HepG2 (cell line): Measurements from ENCODE around the gene EHD1. TPM values are rescaled to one million over a fixed set of nuclear protein-coding genes. Genes with fewer than 3 reads are reported as not detected.

ENCODE experiments used
- BRD4 ChIP-seq: sonication (generic); formaldehyde crosslinking; IDR thresholded peaks from 2 replicates; pipeline ENCODE4 v1.4.0; 2020; ENCODE audit warnings: missing genetic modification reagents
- DR1 ChIP-seq: sonication (generic); formaldehyde crosslinking; IDR thresholded peaks from 2 replicates; pipeline ENCODE4 v1.8.0; 2021; ENCODE audit warnings: mild to moderate bottlenecking, missing genetic modification reagents, inconsistent platforms
- E2F5 ChIP-seq: sonication (generic); formaldehyde crosslinking; conservative IDR thresholded peaks from 2 replicates; pipeline ENCODE4 v1.4.0; 2020; ENCODE audit warnings: missing genetic modification reagents
- GLI4 ChIP-seq: sonication (generic); formaldehyde crosslinking; IDR thresholded peaks from 2 replicates; pipeline ENCODE4 v1.5.1; 2020; ENCODE audit warnings: missing genetic modification reagents, mild to moderate bottlenecking, moderate library complexity, borderline replicate concordance
- JUNB ChIP-seq: sonication (generic); formaldehyde crosslinking; IDR thresholded peaks from 2 replicates; pipeline ENCODE4 v1.8.0; 2022; ENCODE audit warnings: missing genetic modification reagents, mild to moderate bottlenecking, borderline replicate concordance
- TARDBP ChIP-seq: sonication (generic); formaldehyde crosslinking; IDR thresholded peaks from 2 replicates; pipeline ENCODE4 v1.8.0; 2022; ENCODE audit warnings: mild to moderate bottlenecking, missing genetic modification reagents
- TCF7 ChIP-seq: sonication (generic); IDR thresholded peaks from 2 replicates; pipeline ENCODE4 v1.6.1; 2016; ENCODE audit warnings: antibody characterized with exemption, low read depth
- TCF7L2 ChIP-seq: IDR thresholded peaks from 2 replicates; pipeline ENCODE4 v1.6.1; 2011; ENCODE audit warnings: mild to moderate bottlenecking, low read depth, low read length, moderate library complexity
- TP53 ChIP-seq: sonication (generic); formaldehyde crosslinking; conservative IDR thresholded peaks from 2 replicates; pipeline ENCODE4 v1.4.0; 2020; ENCODE audit warnings: missing genetic modification reagents
- ZBTB7A ChIP-seq: sonication (generic); formaldehyde crosslinking; IDR thresholded peaks from 2 replicates; pipeline ENCODE4 v1.8.0; 2022; ENCODE audit warnings: mild to moderate bottlenecking, missing genetic modification reagents
- ZFP36L2 ChIP-seq: sonication (generic); formaldehyde crosslinking; IDR thresholded peaks from 2 replicates; pipeline ENCODE4 v1.4.0; 2020; ENCODE audit warnings: missing genetic modification reagents
- ZKSCAN8 ChIP-seq: IDR thresholded peaks from 2 replicates; pipeline ENCODE4 v1.6.1; 2016; ENCODE audit warnings: borderline replicate concordance, missing genetic modification reagents, missing compliant biosample characterization
- ZNF142 ChIP-seq: sonication (generic); formaldehyde crosslinking; IDR thresholded peaks from 2 replicates; pipeline ENCODE4 v1.4.0; 2020; ENCODE audit warnings: missing genetic modification reagents
- ZNF609 ChIP-seq: sonication (generic); formaldehyde crosslinking; IDR thresholded peaks from 2 replicates; pipeline ENCODE4 v1.4.0; 2020; ENCODE audit warnings: mild to moderate bottlenecking, missing genetic modification reagents, borderline replicate concordance
- ZNF672 ChIP-seq: sonication (generic); formaldehyde crosslinking; IDR thresholded peaks from 2 replicates; pipeline ENCODE4 v1.8.1; 2022; ENCODE audit warnings: missing genetic modification reagents
- ZNF780A ChIP-seq: sonication (generic); formaldehyde crosslinking; IDR thresholded peaks from 2 replicates; pipeline ENCODE4 v1.8.0; 2022; ENCODE audit warnings: mild to moderate bottlenecking, missing genetic modification reagents, moderate library complexity
- ZSCAN31 ChIP-seq: sonication (generic); formaldehyde crosslinking; IDR thresholded peaks from 2 replicates; pipeline ENCODE4 v1.5.0; 2020; ENCODE audit warnings: low read depth, mild to moderate bottlenecking, missing genetic modification reagents
- polyA plus RNA-seq, 8 experiments: library from polyadenylated mRNA; depleted of rRNA in 3 of 8; stranded (reverse) in 7 of 8; unstranded in 1 of 8; fragments of >200 nt; fragmentation: Illumina TruSeq in 4 of 8; extraction: Trizol in 4 of 8; gene quantifications; 2 replicates each; pipeline versions ENCODE4 v1.2.1 to v1.2.3, GENCODE V29; 2011 to 2016; ENCODE audit warnings: low read depth in 4 of 8, missing spikeins in 1 of 8, mixed read lengths in 1 of 8; ENCODE audit not compliant: insufficient read depth in 1 of 8
- total RNA-seq, 5 experiments: library from RNA; depleted of rRNA; stranded (reverse); fragments of >200 nt; fragmentation: Illumina TruSeq; extraction: Trizol; gene quantifications; 2 replicates each; pipeline ENCODE4 v1.2.3, GENCODE V29; 2016; ENCODE audit warnings: low read depth in 1 of 5

The EHD1 gene
- total and polyA plus RNA-seq, 2 of the 13 experiments (the other 11 are each of a cell fraction or from before 2014, with no cell fraction given): 23.6 to 26.6 TPM

GRCh38 chr11:64843686-64844329 is 34.6 kb downstream of the EHD1 start (continued):
- TF ChIP-seq GLI4 (no peak), ZFP36L2 (CRISPR knock-in tag) (no peak), E2F5 (CRISPR knock-in tag) (no peak), ZSCAN31 (CRISPR knock-in tag) (no peak), ZNF609 (CRISPR knock-in tag) (no peak), TCF7 (no peak), ZNF142 (CRISPR knock-in tag) (no peak), ZKSCAN8 (CRISPR knock-in tag) (no peak), DR1 (CRISPR knock-in tag) (no peak), ZBTB7A (CRISPR knock-in tag) (no peak), TP53 (CRISPR knock-in tag) (no peak), BRD4 (no peak), TCF7L2 (no peak), ZNF672 (0 out of 2 replicates have a peak, but pooled peaks have one; percentile 32), JUNB (CRISPR knock-in tag) (0 out of 2 replicates have a peak, but pooled peaks have one; percentile 24), ZNF780A (CRISPR knock-in tag) (0 out of 2 replicates have a peak, but pooled peaks have one; percentile 66), TARDBP (CRISPR knock-in tag) (no peak)
